Loucy (cell line): Measurements from ENCODE around the gene NCOA6.

ENCODE experiments used
- CTCF ChIP-seq: fragments of 200-600 bp; sonication (generic); conservative IDR thresholded peaks from 2 replicates; pipeline ENCODE4 v1.5.1; 2014; ENCODE audit warnings: mild to moderate bottlenecking, antibody characterized with exemption, low read length
- EZH2phosphoT487 ChIP-seq: fragments of 200-600 bp; IDR thresholded peaks from 2 replicates; pipeline ENCODE4 v1.6.1; 2018; ENCODE audit warnings: antibody characterized with exemption, mild to moderate bottlenecking, moderate library complexity, borderline replicate concordance

- TF ChIP-seq CTCF = peak; percentile 94
- no peak for TF ChIP-seq EZH2phosphoT487
These were observed 48.7 kb upstream of the NCOA6 start for GRCh38 chr20:34874094-34874654.
